Measurements from ENCODE around the gene PNPLA6.

Gene PNPLA6

GRCh38 chr19:7541828-7542443 lies 6.4 kb downstream of the PNPLA6 start:
- H3K4me3 ChIP-seq: no peak overlapping the region
- no peak overlapping the region for H3K27ac ChIP-seq
- no peak for DNase-seq (ENCODE audit: low spot score)
- TF ChIP-seq CTCF (IDR thresholded peaks at IDR 0.05): no peak

GRCh38 chr19:7542556-7543348 lies 7.2 kb downstream of the PNPLA6 start:
- peak overlapping the region in 1 of 2 donors; percentile 62 for H3K27ac ChIP-seq
- H3K4me3 ChIP-seq: no peak overlapping the region
- DNase-seq (ENCODE audit: low spot score): no peak
- TF ChIP-seq CTCF (IDR thresholded peaks at IDR 0.05): no peak

- no peak for DNase-seq (ENCODE audit: low spot score)
Measured at GRCh38 chr19:7544626-7545025, 9.1 kb downstream of the PNPLA6 start.

GRCh38 chr19:7545300-7545699 lies 9.8 kb downstream of the PNPLA6 start:
- no peak overlapping the region for H3K4me3 ChIP-seq
- H3K27ac ChIP-seq: peak overlapping the region in 1 of 2 donors; percentile 4
- DNase-seq (ENCODE audit: low spot score): no peak
- no peak for TF ChIP-seq CTCF (IDR thresholded peaks at IDR 0.05)

More at GRCh38 chr19:7544626-7545025, 9.1 kb downstream of the PNPLA6 start:
- no peak for TF ChIP-seq CTCF (IDR thresholded peaks at IDR 0.05)
- no peak overlapping the region for H3K4me3 ChIP-seq
- peak overlapping the region in 1 of 2 donors; percentile 65 for H3K27ac ChIP-seq

- TF ChIP-seq CTCF (IDR thresholded peaks at IDR 0.05): no peak
- DNase-seq (ENCODE audit: low spot score): no peak
- Histone ChIP-seq H3K27ac (no peak overlapping the region), H3K4me3 (no peak overlapping the region)
Measured at GRCh38 chr19:7545904-7546303, 10.4 kb downstream of the PNPLA6 start.

GRCh38 chr19:7547159-7547558 lies 11.6 kb downstream of the PNPLA6 start:
- no peak overlapping the region for H3K27ac ChIP-seq
- TF ChIP-seq CTCF (IDR thresholded peaks at IDR 0.05): no peak
- DNase-seq (ENCODE audit: low spot score): no peak
- no peak overlapping the region for H3K4me3 ChIP-seq
